H9 (cell line): ENCODE data around the gene PTPRN2. TPM values are rescaled to one million over a fixed set of nuclear protein-coding genes. Genes with fewer than 3 reads are reported as not detected.

Experiments used
- DNase-seq: peaks from one replicate; pipeline ENCODE4 v3.0.0-alpha.2; 2017
- H2AFZ ChIP-seq: one replicate; pipeline ENCODE4 v1.6.1; 2013; ENCODE audit warnings: mild to moderate bottlenecking, low read length, control low read depth, moderate library complexity
- H2AK5ac ChIP-seq: 2 replicates; pipeline ENCODE4 v1.6.1; 2013; ENCODE audit warnings: low read length, control low read depth, mixed read lengths; ENCODE audit not compliant: insufficient read length
- H2BK120ac ChIP-seq: one replicate; pipeline ENCODE4 v1.6.1; 2013; ENCODE audit warnings: low read depth, mild to moderate bottlenecking, low read length, control low read depth, inconsistent platforms; ENCODE audit not compliant: poor library complexity, severe bottlenecking
- H2BK12ac ChIP-seq: 2 replicates; pipeline ENCODE4 v1.6.1; 2013; ENCODE audit warnings: low read length, control low read depth, mixed read lengths, low read depth; ENCODE audit not compliant: insufficient read length
- H2BK15ac ChIP-seq: 2 replicates; pipeline ENCODE4 v1.6.1; 2013; ENCODE audit warnings: low read depth, low read length, control low read depth
- H2BK20ac ChIP-seq: one replicate; pipeline ENCODE4 v1.6.1; 2013; ENCODE audit warnings: low read depth, mild to moderate bottlenecking, low read length, control low read depth, inconsistent platforms; ENCODE audit not compliant: poor library complexity, severe bottlenecking
- H2BK5ac ChIP-seq: 2 replicates; pipeline ENCODE4 v1.6.1; 2013; ENCODE audit warnings: low read length, control low read depth, mixed read lengths; ENCODE audit not compliant: insufficient read length
- H3K14ac ChIP-seq: 2 replicates; pipeline ENCODE4 v1.6.1; 2013; ENCODE audit warnings: low read length, control low read depth; ENCODE audit not compliant: insufficient read depth
- H3K18ac ChIP-seq: 2 replicates; pipeline ENCODE4 v1.6.1; 2013; ENCODE audit warnings: low read depth, mild to moderate bottlenecking, mixed read lengths, low read length, control low read depth; ENCODE audit not compliant: insufficient read length
- H3K23ac ChIP-seq: 2 replicates; pipeline ENCODE4 v1.6.1; 2013; ENCODE audit warnings: low read length, control low read depth, mixed read lengths, low read depth; ENCODE audit not compliant: insufficient read length
- H3K23me2 ChIP-seq: 2 replicates; pipeline ENCODE4 v1.6.1; 2013; ENCODE audit warnings: low read depth, mild to moderate bottlenecking, mixed read lengths, low read length, control low read depth; ENCODE audit not compliant: insufficient read length, poor library complexity, severe bottlenecking
- H3K27ac ChIP-seq: 2 replicates; pipeline ENCODE4 v1.5.1; 2013; ENCODE audit warnings: low read length, control low read depth, mixed read lengths, low read depth; ENCODE audit not compliant: insufficient read length
- H3K27me3 ChIP-seq: 2 replicates; pipeline ENCODE4 v1.6.1; 2013; ENCODE audit warnings: low read length, control low read depth, inconsistent platforms; ENCODE audit not compliant: insufficient read depth
- H3K4ac ChIP-seq: 2 replicates; pipeline ENCODE4 v1.6.1; 2013; ENCODE audit warnings: low read depth, mild to moderate bottlenecking, control low read depth, inconsistent platforms, low read length, moderate library complexity
- H3K4me1 ChIP-seq: 2 replicates; pipeline ENCODE4 v1.6.1; 2013; ENCODE audit warnings: low read length, control low read depth, inconsistent platforms; ENCODE audit not compliant: insufficient read depth
- H3K4me2 ChIP-seq: 2 replicates; pipeline ENCODE4 v1.6.1; 2013; ENCODE audit warnings: low read length, control low read depth, mixed read lengths; ENCODE audit not compliant: insufficient read length, insufficient read depth
- H3K56ac ChIP-seq: 2 replicates; pipeline ENCODE4 v1.6.1; 2013; ENCODE audit warnings: low read depth, mild to moderate bottlenecking, mixed read lengths, low read length, control low read depth; ENCODE audit not compliant: insufficient read length
- H3K79me1 ChIP-seq: 2 replicates; pipeline ENCODE4 v1.6.1; 2013; ENCODE audit warnings: low read depth, mild to moderate bottlenecking, moderate library complexity, low read length, control low read depth, inconsistent platforms; ENCODE audit not compliant: insufficient read depth, poor library complexity, severe bottlenecking
- H3K79me2 ChIP-seq: 2 replicates; pipeline ENCODE4 v1.6.1; 2013; ENCODE audit warnings: low read length, control low read depth, inconsistent platforms; ENCODE audit not compliant: insufficient read depth
- H3K9ac ChIP-seq: 2 replicates; pipeline ENCODE4 v1.6.1; 2013; ENCODE audit warnings: low read length, control low read depth, mixed read lengths; ENCODE audit not compliant: insufficient read length; ENCODE audit errors: extremely low read depth
- H3K9me3 ChIP-seq: one replicate; pipeline ENCODE4 v1.6.1; 2013; ENCODE audit warnings: low read depth, low read length, inconsistent platforms; ENCODE audit not compliant: control insufficient read depth
- H3T11ph ChIP-seq: one replicate; pipeline ENCODE4 v1.6.1; 2013; ENCODE audit warnings: mild to moderate bottlenecking, low read length, control low read depth, inconsistent platforms
- H4K20me1 ChIP-seq: one replicate; pipeline ENCODE4 v1.6.1; 2013; ENCODE audit not compliant: control insufficient read depth, insufficient read length, insufficient read depth
- H4K5ac ChIP-seq: 2 replicates; pipeline ENCODE4 v1.6.1; 2013; ENCODE audit warnings: low read depth, mild to moderate bottlenecking, mixed read lengths, low read length, control low read depth; ENCODE audit not compliant: insufficient read length
- H4K8ac ChIP-seq: replicated peaks from 2 replicates; pipeline ENCODE4 v1.6.1; 2013; ENCODE audit warnings: low read length, control low read depth, mixed read lengths, low read depth; ENCODE audit not compliant: insufficient read length
- H4K91ac ChIP-seq: 2 replicates; pipeline ENCODE4 v1.6.1; 2013; ENCODE audit warnings: low read depth, mild to moderate bottlenecking, moderate library complexity, mixed read lengths, low read length, control low read depth; ENCODE audit not compliant: insufficient read length
- H3K27ac Mint-ChIP-seq, 3 experiments: 2 replicates in 2 of 3; 3 replicates in 1 of 3; pipeline ENCODE4 v1.8.0; 2020 to 2021; ENCODE audit warnings: mixed read lengths in 3 of 3, mild to moderate bottlenecking in 1 of 3, moderate library complexity in 1 of 3
- H3K27me3 Mint-ChIP-seq: 2 replicates; pipeline ENCODE4 v1.8.0; 2021; ENCODE audit warnings: low read depth, mild to moderate bottlenecking, moderate library complexity, mixed read lengths
- H3K36me3 Mint-ChIP-seq, 3 experiments: 2 replicates in 2 of 3; 3 replicates in 1 of 3; pipeline ENCODE4 v1.8.0; 2020 to 2021; ENCODE audit warnings: low read depth in 3 of 3, mixed read lengths in 3 of 3; ENCODE audit not compliant: insufficient read depth in 1 of 3
- H3K4me1 Mint-ChIP-seq, 2 experiments: 2 replicates each; pipeline ENCODE4 v1.8.0; 2020; ENCODE audit warnings: mixed read lengths in 2 of 2
- H3K4me3 Mint-ChIP-seq, 2 experiments: 2 replicates in 1 of 2; 3 replicates in 1 of 2; pipeline ENCODE4 v1.8.0; 2020 to 2021; ENCODE audit warnings: mild to moderate bottlenecking in 2 of 2, mixed read lengths in 2 of 2, moderate library complexity in 1 of 2
- H3K9me3 Mint-ChIP-seq, 2 experiments: 2 replicates in 1 of 2; 3 replicates in 1 of 2; pipeline ENCODE4 v1.8.0; 2020; ENCODE audit warnings: mild to moderate bottlenecking in 2 of 2, mixed read lengths in 2 of 2, moderate library complexity in 1 of 2
- CTCF ChIP-seq: fragments of 200-600 bp; sonication (generic); conservative IDR thresholded peaks from 3 replicates; pipeline ENCODE4 v1.8.0; 2021; ENCODE audit warnings: antibody characterized with exemption, mild to moderate bottlenecking
- WGBS: extraction: QIAGEN DNeasy Blood & Tissue Kit; methylation state at CpG from one replicate; pipeline ENCODE4 v1.1.7; 2013; ENCODE audit warnings: missing lambda C conversion rate, low lambda C conversion rate, mixed read lengths; ENCODE audit not compliant: insufficient read length; ENCODE audit errors: extremely low coverage; 5-methylcytosine and 5-hydroxymethylcytosine counted together
- total RNA-seq: library from RNA; stranded (reverse); gene quantifications from 2 replicates; pipeline ENCODE4 v1.2.1, GENCODE V29; 2021

The PTPRN2 gene
- total RNA-seq, 1 experiment from 2014 or later, result 5.2 TPM

GRCh38 chr7:158190756-158191155, 396.9 kb downstream of the PTPRN2 start:
- Histone ChIP-seq H2BK12ac (no peak overlapping the region), H3K79me2 (no peaks in the 10 kb centered on the region), H3K27me3 (no peaks in the 10 kb centered on the region), H3K14ac (no peak overlapping the region), H2AK5ac (no peak overlapping the region), H4K8ac (no peak overlapping the region), H3K23ac (no peak overlapping the region), H3K4me2 (no peak overlapping the region), H3K23me2 (no peaks in the 10 kb centered on the region), H4K20me1 (no peaks in the 10 kb centered on the region), H3K18ac (no peak overlapping the region), H3K79me1 (no peaks in the 10 kb centered on the region), H2BK20ac (no peak overlapping the region), H4K91ac (no peak overlapping the region), H3K4me1 (no peaks in the 10 kb centered on the region), H2BK15ac (no peak overlapping the region), H3K56ac (no peak overlapping the region), H4K5ac (no peak overlapping the region), H2BK5ac (no peak overlapping the region), H3K27ac (no peak overlapping the region), H2BK120ac (no peak overlapping the region), H2AFZ (no peak overlapping the region), H3K9me3 (no peaks in the 10 kb centered on the region), H3T11ph (no peak overlapping the region), H3K4ac (no peak overlapping the region), H3K9ac (no peak overlapping the region)
- Mint-ChIP-seq H3K27me3 (no peaks in the 10 kb centered on the region), H3K27ac (no peak overlapping the region), H3K4me3 (no peak overlapping the region), H3K9me3 (peaks cover 6 to 9% of the 10 kb centered on the region in 2 experiments), H3K4me1 (peaks cover 3 to 7% of the 10 kb centered on the region in 2 experiments; a peak in 2 of 4 replicates), H3K36me3 (peaks cover 4 to 8% (median 8%) of the 10 kb centered on the region in 3 experiments; a peak in 5 of 7 replicates)
- no peak for DNase-seq
- no CpG with 5 or more reads among the region's 11 CpGs for WGBS
- TF ChIP-seq CTCF, result no peak
